SIG-M5 (cell line): ENCODE results near the gene AURKA.
"Not testable (repeated sequence)": the region's sequence is repeated elsewhere in the genome, so short reads cannot be mapped to it uniquely, and the experiment has no call there.

Source experiments
- DNase-seq: peaks from one replicate; lab custom pipeline; 2025; lab: John Stamatoyannopoulos, UW

AURKA gene

DNA sequence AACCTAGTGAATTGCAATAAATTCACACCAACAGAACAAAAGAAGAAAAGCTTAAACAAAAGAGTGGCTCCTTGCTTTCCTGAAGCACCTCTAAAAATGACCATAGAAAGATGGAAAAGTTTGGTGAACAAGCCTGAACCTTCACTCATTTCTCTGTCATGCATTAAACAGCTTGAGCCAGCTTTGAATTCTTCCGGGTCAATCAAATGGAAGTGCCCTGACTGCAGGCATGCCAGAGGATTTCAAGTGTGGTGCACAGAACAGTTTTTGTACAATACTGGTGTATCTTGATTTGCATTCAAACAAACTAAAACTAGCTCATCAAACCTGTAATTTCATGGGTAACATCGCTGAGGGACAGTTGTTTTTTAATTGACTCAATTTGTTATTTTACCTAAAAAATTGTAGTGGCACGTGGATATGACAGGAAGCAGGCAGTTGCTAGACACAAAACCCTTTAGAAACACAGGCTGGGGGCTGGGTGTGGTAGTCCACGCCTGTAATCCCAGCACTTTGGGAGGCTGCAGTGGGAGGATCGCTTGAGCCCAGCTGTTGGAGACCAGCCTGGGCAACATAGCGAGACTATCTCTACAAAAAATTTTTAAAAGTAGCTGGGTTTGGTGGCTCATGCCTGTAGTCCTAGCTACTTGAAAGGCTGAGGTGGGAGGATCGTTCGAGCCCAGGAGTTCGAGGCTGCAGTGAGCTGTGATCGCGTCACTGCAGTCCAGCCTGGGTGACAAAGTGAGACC, 29.1 kb upstream of the AURKA start:
- DNase-seq = no peak

DNA sequence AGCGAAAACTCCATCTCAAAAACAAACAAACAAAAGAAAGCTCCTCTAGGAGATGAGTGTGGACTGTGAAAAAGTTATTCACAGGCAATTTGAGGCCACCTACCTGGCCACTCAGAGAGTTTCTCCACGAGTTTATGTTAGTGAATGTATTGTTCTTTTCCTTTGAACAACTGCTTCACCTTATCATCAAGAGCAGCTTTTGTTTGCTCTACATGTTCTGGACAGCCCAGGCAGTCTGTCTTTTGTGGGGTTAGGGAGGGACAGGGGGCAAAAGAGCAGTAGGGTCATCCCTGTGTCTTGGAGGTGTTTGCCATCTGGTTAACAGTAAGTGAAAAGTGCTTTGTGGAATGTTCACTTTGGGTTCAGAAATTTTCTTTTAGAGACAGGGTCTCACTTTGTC, 28.0 kb upstream of the AURKA start:
- no peak for DNase-seq

DNA sequence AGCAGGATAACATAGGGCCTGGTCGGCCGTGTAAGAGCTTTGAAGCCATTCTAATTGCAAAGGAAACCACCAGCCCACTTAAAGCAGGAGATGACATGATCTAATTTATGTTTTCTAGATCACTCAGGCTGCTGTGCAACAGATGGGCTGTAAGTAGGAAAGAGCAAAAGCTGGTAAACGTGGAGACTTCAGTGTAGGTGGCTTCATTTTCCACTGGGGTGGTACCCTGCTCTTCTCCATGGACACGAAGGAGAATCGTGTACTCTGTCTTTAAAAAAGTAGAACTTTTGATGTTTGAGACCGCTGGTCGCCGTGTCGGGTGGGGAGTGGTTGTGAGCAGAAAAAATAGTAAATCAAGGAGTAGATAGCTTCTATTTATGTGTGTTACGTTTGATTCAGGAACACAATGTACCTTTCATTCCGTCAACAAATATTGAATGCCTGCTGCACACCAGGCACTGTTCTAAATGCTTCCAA, 26.4 kb upstream of the AURKA start:
- no peak for DNase-seq

DNA sequence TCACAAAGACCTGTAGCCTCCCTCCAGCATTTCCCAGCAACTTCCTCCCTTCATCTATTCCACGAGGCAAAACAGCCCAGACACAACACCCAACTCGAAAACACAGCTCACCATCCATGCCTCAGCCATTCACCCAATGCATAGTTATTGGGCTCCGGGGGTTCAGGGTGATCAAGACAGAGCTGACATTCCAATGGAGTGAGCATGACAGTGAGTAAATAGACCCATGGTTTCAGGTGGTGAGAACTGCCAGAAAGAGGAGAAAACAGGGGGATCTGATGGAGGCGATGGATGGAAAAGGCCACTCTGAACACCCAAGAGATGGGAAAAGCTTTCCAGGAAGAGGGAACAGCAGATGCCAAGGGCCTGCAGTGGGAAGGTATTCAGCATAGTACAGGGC, 25.9 kb upstream of the AURKA start:
- DNase-seq = no peak

DNA sequence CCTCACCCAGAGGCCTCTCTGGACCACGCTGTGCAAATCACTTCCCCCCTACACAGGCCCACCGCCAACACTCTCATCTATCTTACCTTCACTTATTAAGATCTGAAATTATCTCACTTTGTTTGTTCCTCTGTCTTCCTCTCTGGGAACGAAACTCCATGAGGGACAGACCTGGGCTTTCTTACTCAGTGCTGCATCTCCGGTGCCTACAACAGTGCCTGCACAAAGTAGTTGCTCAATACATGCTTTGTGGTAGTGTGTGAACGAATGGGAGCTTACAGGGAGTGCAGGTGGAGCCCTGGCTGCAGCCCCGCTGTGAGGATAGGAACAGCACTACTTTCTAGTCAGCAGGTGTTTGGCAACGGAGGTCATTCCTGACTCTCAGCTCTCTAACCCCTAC, 25.4 kb upstream of the AURKA start:
- no peak for DNase-seq

DNA sequence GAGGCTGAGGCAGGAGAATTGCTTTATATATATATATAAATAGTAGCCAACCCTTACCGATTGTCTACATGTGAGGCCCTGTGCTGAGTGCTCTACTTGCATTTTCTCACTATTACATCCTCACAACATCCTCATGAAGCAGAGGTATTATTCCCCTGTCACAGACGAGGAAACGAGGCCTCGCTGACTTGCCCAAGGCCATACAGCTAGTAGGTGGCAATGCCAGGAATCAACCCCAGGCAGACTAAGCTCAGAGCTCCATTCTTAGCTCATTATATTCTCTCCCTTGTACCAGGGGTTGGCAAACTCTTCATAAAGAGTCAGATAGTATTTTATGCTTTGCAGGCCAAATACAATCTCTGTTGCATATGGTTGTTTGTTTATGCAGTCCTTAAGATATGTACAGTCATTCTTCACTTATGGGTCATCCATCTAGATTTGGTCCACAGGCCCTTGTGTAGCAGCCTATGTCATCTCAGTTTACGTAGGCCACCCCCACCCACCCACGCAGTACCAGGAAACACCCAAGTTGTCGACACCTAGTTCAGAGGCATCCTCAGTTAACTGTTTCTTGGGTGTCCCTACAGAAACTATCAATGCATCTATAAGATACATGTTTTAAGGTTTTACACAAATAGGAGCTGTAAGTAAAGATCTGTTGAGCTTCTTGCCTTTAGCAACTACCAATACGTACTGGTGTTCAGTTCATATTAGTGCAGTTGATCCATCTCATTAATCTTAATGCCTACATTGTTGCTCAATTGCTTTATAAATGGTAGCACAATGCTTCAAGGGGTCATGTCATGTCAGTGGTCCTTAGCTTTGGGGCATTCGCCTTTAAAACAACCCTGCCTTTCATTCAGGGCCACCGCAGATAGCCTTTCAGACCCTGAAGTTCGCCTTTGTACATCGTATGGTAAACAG, 23.1 kb upstream of the AURKA start:
- no peak for DNase-seq

DNA sequence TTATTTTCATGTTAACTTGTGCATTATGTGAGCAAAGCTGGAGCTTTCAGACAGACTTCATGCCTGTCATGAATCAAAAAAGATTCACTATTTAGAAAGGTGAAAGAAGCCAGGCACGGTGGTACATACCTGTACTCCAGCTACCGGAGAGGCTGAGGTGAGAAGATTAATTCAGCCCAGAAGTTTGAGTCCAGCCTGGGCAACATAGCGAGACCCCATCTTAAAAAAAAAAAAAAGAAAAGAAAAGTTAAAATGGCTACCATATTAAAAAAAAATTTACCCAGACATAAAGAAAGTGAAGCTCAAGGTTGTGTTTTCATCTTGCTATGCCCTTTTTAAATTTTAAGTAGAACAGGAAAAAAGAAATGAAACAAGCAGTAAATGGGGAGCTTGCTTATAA, 20.9 kb upstream of the AURKA start:
- no peak for DNase-seq

DNA sequence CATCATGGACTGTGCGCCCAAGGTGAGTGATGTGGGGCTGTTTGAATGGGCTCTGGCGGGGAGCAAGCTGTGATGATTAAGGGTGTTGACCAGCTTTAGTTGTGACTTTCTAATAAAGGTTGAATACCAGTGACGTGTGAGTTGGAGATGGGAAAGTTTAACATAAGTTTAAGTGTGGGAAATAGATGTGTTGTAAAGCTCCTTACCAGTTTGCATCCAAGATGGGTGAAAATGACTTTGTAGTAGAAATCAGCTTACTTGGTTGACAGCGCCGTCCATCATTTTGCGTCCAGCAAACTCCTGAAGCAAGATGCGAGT, 20.4 kb upstream of the AURKA start:
- DNase-seq = no peak

DNA sequence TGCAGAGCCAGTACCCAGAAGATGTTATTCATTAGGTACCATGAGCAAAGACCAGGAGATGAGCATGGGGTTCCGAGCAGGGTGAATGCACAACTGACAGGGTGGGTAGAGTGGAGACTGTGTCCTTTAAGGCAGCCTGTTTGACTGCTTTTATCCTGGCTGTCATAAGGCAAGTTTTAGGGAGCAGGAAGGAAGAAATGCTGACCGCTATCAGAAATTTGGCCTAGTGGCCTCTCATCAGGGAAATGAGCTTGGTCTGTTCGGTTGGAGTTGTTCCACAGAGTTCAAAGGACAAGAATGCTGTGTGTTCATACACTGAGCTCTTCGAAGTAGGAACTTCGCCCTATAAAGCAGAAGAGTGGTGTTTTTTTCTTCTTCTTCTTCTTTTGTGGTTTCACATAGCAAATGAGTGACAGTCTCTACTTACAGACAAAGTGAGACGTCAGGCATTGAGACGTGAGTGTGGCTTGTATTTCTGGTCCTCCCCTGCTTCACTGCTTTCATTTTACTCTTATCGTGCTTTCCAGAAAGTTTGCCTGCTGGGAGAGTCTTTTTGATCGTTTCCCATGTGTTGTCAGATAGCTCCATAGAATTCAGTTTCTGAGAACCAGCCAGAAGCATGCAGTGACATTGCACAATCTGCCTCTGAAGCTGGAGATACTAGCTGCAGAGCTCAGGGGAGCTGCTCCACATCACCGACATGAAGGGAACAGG, 19.9 kb upstream of the AURKA start, which contains the start of gene CASS4:
TSS of gene CASS4 (plus strand) at position 502 of the 714 bp plus-strand sequence. CDS start at position 701, 199 bp downstream.
- peak; percentile 59 for DNase-seq

DNA sequence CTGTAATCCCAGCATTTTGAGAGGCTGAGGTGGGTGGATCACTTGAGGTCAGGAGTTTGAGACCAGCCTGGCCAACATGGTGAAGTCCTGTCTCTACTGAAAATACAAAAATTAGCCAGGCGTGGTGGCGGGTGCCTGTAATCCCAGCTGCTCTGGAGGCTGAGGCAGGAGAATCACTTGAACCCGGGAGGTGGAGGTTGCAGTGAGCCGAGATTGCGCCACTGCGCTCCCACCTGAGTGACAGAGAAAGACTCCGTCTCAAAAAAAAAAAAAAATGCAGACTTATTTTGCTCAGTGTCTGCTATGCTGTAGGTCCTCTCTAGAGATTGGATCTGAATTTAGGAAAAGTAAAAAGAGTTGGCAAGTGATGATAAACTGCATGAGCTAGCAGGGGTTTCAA, 19.3 kb upstream of the AURKA start:
- not testable (repeated sequence) for DNase-seq

DNA sequence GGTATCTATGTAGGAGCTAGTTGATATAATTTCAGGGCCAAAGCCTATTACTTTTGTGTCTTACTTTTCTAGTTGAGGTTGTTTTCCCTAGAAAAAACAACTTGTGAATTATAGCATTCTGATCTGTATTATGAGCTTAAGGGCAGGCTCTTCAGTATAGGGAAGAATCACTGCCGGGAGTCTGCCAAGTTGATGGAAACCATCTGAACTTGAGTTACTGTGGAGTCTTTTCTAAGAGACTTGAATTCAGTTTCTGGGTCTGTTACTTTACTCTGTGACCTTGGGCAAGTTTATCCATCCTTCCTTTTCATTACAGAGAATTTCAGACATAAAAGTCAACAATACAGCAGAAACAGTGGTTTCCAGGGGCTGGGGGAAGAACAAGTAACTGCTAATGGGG, 17.9 kb upstream of the AURKA start:
- DNase-seq = no peak

DNA sequence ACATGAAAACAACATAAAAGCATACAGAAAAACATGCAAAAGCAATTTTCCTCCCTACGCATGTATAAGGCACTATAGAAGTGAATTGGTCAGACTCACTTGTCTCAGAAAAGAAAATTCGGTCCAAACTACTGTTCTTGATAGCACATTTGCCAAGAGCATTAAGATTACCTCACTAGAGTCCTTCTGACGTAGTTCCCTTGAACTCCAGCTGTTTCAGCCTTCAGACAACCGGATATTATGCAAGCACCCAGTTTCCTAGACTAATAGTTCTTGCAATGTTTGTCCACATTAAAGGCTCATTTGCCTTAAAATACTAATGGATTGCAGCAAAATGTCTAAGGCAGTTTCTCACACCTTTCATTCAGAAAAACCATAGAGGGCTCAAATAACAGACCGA, 17.5 kb upstream of the AURKA start:
- DNase-seq = no peak

DNA sequence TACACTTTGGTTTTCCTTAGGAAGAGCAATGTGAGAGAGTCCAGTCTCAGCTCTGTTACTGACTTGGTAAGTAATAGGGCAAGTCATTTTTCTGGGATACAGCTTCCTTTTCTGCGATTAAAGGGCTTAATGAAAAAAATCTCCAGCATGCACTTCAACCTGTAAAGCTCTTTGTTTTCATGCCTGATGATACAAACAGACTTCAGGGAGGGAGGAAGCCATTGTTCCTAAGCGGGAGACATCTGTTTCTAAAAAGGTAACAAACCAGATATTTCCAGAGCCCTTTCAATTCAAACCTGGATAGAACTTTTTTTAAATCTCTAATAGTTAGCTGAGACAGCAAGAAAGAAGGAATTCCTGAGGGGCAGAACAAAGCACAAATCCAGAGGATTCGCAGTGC, 14.9 kb upstream of the AURKA start:
- DNase-seq = no peak

DNA sequence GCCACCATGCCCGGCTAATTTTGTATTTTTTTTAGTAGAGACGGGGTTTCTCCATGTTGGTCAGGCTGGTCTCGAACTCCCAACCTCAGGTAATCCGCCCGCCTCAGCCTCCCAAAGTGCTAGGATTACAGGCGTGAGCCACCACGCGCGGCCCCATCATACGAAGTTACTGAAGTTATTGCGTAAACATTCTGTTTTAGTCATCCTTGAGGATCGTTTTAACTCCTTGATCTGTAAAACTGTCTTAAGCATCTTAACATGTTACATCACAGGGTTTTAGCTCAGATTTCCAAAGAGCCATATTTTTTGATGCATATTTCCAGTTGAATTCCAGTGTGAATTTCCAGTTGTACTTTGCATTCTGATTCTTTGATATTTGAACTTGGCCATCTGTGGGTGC, 13.3 kb upstream of the AURKA start:
- DNase-seq = not testable (repeated sequence)

DNA sequence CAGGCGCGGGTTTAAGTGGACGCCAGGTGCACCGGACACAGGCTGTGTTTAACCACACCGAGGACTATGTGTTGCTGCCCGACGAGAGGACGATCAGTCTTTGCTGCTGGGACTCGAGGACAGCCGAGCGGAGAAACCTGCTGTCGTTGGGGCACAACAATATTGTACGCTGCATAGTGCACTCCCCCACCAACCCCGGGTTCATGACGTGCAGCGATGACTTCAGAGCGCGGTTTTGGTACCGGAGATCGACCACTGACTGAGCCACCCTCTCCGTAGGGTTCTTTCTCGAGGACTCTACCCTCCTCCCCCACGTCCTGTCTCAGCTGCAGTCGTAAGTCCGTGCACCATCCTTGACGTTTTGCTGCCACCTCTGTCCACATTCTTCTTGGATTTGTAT, 11.4 kb upstream of the AURKA start:
- no peak for DNase-seq

DNA sequence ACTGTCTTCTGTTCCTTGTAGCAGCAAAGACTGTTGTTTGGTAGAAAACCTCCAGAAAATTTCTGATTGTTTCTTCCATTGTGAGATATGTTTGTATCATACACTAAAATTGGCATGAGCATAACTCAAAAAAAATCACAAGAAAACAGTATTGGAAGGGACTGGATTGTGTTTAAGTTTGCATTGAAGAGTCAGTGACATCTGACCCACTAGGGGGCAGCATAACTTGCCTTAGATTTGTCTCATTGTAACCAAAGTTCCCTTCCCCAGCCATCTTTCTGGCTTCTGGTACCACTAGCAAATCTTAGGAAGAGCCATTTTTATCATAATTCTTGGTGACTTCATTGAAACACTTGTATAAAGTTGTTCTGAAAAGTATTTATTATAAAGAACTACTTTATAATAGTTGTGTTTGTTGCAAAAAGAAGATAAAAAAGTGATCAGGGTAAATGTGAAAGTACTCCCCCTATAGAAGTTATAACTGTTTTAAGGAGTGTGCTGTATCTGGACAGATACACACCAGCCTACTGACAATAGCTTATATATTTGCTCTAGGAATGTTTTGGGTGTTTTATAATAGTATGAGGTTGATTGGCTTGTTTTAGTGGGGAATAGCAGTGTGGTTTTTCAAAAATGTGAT, 8.1 kb upstream of the AURKA start:
- no peak for DNase-seq

DNA sequence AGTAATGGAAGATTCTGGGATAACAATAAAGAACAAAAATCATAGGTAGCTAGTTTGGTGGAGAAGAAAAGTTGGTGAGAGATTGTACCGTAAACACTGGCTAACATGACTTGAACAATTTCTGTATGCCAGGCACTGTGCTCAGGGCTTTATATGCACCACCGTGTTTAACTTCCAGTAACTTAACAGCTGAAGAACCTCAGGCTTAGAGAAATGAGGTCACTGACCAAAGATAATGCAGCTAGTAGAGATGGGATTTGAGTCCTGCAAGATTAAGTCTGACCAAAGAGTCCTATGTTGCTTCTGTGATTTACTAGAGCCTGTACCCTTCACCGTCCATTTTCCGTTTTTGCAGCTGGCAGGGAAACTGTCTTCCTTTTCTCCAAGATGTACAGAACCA, 3.2 kb upstream of the AURKA start:
- no peak for DNase-seq

DNA sequence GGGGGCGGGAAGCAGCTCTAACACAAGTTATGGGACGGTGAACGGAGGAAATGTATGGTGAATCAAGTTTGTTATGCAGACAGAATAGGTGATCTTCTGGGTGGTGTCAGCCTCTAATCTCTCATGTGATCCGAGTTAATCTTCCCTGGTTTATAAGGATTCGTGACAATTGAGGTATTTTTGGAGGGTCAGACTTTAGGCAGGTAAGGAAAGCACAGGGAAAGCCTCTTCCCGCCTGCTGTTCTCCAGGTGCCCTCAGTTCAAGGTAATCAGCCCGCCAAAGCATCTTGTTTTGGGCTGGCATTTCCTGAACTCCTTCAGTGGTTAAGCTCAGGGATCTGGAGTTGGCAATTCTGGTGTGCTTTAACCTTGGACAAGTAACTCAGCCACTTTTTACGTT, 1.6 kb upstream of the AURKA start:
- DNase-seq = no peak

DNA sequence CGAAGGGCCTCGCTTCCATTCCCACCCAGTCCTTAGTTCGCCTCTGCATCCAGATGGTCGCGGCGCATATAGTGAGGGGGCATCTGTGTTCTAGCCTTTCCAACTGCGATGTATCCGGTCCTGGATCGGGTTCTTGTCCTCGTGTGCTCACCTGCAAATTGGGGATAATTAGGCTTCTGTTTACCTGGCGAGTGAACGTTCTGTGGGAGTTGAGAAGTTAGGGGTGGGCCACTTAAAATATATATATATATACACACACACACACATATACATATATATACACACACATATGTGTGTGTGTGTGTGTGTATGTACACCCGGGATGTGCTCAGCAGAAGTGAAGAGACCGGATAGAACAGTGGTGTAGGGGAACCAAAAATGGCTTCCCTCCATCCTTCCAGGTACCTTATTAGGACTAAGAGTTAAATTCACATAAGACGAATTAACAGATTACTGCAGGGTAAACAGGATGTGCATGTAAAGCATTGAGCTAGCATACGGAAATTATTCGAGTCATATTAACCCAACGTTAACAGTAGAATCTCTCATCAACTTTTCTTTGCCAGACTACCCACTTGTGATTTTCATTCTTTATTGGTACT, 967 bp upstream of the AURKA start:
- no peak for DNase-seq

DNA sequence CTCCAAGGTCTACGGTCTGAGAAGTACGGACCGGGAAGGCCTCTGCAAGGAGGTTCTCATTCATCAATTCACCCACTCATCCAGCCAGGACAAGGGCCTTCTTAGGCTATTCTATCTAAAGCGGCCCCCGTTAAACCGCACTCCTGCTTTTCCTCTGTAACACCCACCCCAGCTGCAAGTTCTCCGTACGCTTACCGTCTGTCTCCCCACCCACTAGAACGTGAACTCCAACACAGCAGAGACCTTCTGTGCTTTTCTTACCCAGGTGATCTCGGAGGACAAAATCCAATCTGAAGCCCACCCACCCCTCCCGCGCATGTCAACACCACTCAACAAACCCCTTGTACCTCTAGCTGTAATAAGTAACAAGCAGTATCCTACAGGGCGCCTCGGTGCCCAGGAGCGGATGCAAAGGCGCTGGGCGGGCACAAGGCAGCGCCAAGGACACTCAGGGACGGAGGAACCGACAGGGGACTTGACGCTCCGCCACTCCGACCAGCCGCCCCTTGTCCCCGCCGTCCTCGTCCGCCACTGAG, 351 bp downstream of the AURKA start:
- DNase-seq = no peak

DNA sequence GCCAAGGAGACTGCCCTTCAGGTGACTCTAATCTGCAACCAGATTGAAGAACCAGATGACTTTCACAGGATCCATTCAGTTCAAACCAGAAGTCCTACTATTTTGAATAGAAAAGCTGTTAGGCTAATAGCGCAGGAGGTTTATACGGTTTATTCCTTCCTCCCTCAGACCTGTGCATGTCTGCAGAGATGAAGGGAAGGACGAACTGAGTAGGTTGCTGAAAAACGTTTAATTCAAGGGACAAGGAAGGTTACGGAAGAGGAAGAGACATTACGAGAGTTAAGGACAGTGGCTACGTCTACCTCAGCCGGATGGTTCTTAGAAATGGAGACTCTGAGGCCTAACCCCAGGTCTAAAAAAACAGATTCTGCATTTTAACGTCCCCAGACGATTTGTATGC, 978 bp downstream of the AURKA start:
- no peak for DNase-seq
